HCT116 (cell line): Measurements from ENCODE around the gene RAPGEF3. TPM values are rescaled to one million over a fixed set of nuclear protein-coding genes. Genes with fewer than 3 reads are reported as not detected.

Source experiments
- ATAC-seq: fragments of 200-7000 bp; cut with Tn5 transposase; 2 replicates; pipeline ENCODE4 v1.9.1; 2020; ENCODE audit warnings: mild to moderate bottlenecking, moderate library complexity
- BruUV-seq: library from RNA; stranded (reverse); fragments of 400-500 nt; replicated peaks from 2 replicates; lab custom pipeline; 2021; lab: Mats Ljungman, UMichigan
- CTCF ChIA-PET: fragments of 300-600 bp; sonication (Branson Sonifier 250); formaldehyde crosslinking; loops from one replicate; lab custom pipeline; 2021; ENCODE audit warnings: antibody characterized with exemption; lab: Charles Lee
- POLR2A ChIA-PET: fragments of 300-600, 350-600 bp; sonication (Branson Sonifier 250); formaldehyde crosslinking; loops from one replicate; lab custom pipeline; 2021; ENCODE audit warnings: antibody characterized with exemption; lab: Charles Lee
- RAD21 ChIA-PET, 2 experiments: fragments of 300-600 bp; sonication (Branson Sonifier 250); formaldehyde crosslinking; loops; one replicate each; lab custom pipeline; 2023; ENCODE audit warnings: low total read pairs in 2 of 2; ENCODE audit not compliant: uncharacterized antibody in 2 of 2, unreplicated experiment in 2 of 2, low non-redundant PET in 1 of 2; lab: Charles Lee
- DNase-seq: peaks from one replicate; pipeline ENCODE4 v3.0.0-alpha.2; 2010; ENCODE audit warnings: low read depth, low spot score
- H2AFZ ChIP-seq: fragments of 200-600 bp; shearing (Covaris generic), sonication (generic); 2 replicates; pipeline ENCODE4 v1.6.1; 2017; ENCODE audit warnings: low read depth, mixed run types, mixed read lengths, antibody characterized with exemption, low read length; ENCODE audit not compliant: poor library complexity, severe bottlenecking
- H3K27ac ChIP-seq: 2 replicates; pipeline ENCODE4 v1.5.1; 2012; ENCODE audit warnings: low read depth, low read length
- H3K27me3 ChIP-seq: fragments of 200-600 bp; sonication (generic); 2 replicates; pipeline ENCODE4 v1.6.1; 2016; ENCODE audit warnings: mixed run types, low read length, mixed read lengths; ENCODE audit not compliant: insufficient read depth
- H3K36me3 ChIP-seq, 2 experiments: fragments of 200-500 bp in 1 of 2; fragments of 200-600 bp in 1 of 2; sonication (Bioruptor generic) in 1 of 2; sonication (generic) in 1 of 2; 2 replicates each; pipeline versions ENCODE4 v1.5.1 to v1.6.1; 2014 to 2016; ENCODE audit warnings: low read length in 2 of 2, inconsistent platforms in 1 of 2, mixed read lengths in 1 of 2, mixed run types in 1 of 2; ENCODE audit not compliant: insufficient read depth in 2 of 2, control insufficient read depth in 1 of 2
- H3K4me1 ChIP-seq, 2 experiments: fragments of 200-600 bp in 1 of 2; sonication (generic) in 1 of 2; 2 replicates each; pipeline versions ENCODE4 v1.5.1 to v1.6.1; 2012 to 2017; ENCODE audit warnings: low read length in 2 of 2, inconsistent platforms in 1 of 2, mild to moderate bottlenecking in 1 of 2, mixed read lengths in 1 of 2, mixed run types in 1 of 2, moderate library complexity in 1 of 2; ENCODE audit not compliant: insufficient read depth in 2 of 2, control insufficient read depth in 1 of 2
- H3K4me2 ChIP-seq: fragments of 200-600 bp; sonication (generic); 2 replicates; pipeline ENCODE4 v1.6.1; 2017; ENCODE audit warnings: mixed run types, low read length, mixed read lengths
- H3K4me3 ChIP-seq, 2 experiments: fragments of 200-600 bp in 1 of 2; sonication (generic) in 1 of 2; replicated peaks in 1 of 2; 2 replicates each; pipeline ENCODE4 v1.5.1; 2011 to 2016; ENCODE audit warnings: low read length in 2 of 2, control low read depth in 1 of 2, low read depth in 1 of 2, mild to moderate bottlenecking in 1 of 2, mixed read lengths in 1 of 2, mixed run types in 1 of 2
- H3K79me2 ChIP-seq: fragments of 200-600 bp; sonication (generic); 2 replicates; pipeline ENCODE4 v1.6.1; 2017; ENCODE audit warnings: mild to moderate bottlenecking, mixed run types, low read length, moderate library complexity, mixed read lengths; ENCODE audit not compliant: insufficient read depth
- H3K9ac ChIP-seq: fragments of 200-600 bp; sonication (generic); 2 replicates; pipeline ENCODE4 v1.6.1; 2016; ENCODE audit warnings: low read length, mixed read lengths
- H3K9me2 ChIP-seq: fragments of 200-600 bp; sonication (generic), shearing (Covaris generic); 2 replicates; pipeline ENCODE4 v1.6.1; 2017; ENCODE audit warnings: mixed run types, mild to moderate bottlenecking, moderate library complexity; ENCODE audit not compliant: insufficient read depth
- H3K9me3 ChIP-seq, 2 experiments: fragments of 200-500 bp in 1 of 2; fragments of 200-600 bp in 1 of 2; sonication (Bioruptor generic) in 1 of 2; sonication (generic) in 1 of 2; 2 replicates each; pipeline ENCODE4 v1.6.1; 2014 to 2017; ENCODE audit warnings: low read length in 2 of 2, mixed read lengths in 2 of 2, inconsistent platforms in 1 of 2, low read depth in 1 of 2, mild to moderate bottlenecking in 1 of 2, mixed run types in 1 of 2, moderate library complexity in 1 of 2; ENCODE audit not compliant: control insufficient read depth in 1 of 2, insufficient read depth in 1 of 2
- H4K20me1 ChIP-seq: fragments of 200-600 bp; sonication (generic), shearing (Covaris generic); 2 replicates; pipeline ENCODE4 v1.6.1; 2017; ENCODE audit warnings: mixed run types, mild to moderate bottlenecking, moderate library complexity; ENCODE audit not compliant: insufficient read depth
- ATF3 ChIP-seq: IDR thresholded peaks from 2 replicates; pipeline ENCODE4 v1.6.1; 2012
- CTCF ChIP-seq, 3 experiments: fragments of 200-600 bp in 1 of 3; sonication (generic) in 1 of 3; IDR thresholded peaks in 2 of 3; conservative IDR thresholded peaks in 1 of 3; 2 replicates each; pipeline ENCODE4 v1.5.1; 2012 to 2017; ENCODE audit warnings: low read depth in 2 of 3, low read length in 2 of 3, antibody characterized with exemption in 1 of 3, borderline replicate concordance in 1 of 3, control low read depth in 1 of 3, mild to moderate bottlenecking in 1 of 3, mixed read lengths in 1 of 3, mixed run types in 1 of 3, moderate library complexity in 1 of 3; ENCODE audit not compliant: insufficient read depth in 1 of 3
- EGR1 ChIP-seq: IDR thresholded peaks from 2 replicates; pipeline ENCODE4 v1.6.1; 2012; ENCODE audit warnings: low read depth
- ELF1 ChIP-seq: IDR thresholded peaks from 2 replicates; pipeline ENCODE4 v1.6.1; 2012; ENCODE audit warnings: low read depth, borderline replicate concordance
- EZH2 ChIP-seq: fragments of 200-600 bp; sonication (generic); IDR thresholded peaks from 2 replicates; pipeline ENCODE4 v1.6.1; 2017; ENCODE audit warnings: antibody characterized with exemption, mixed run types
- FOSL1 ChIP-seq: IDR thresholded peaks from 2 replicates; pipeline ENCODE4 v1.6.1; 2012; ENCODE audit warnings: low read depth
- JUND ChIP-seq: IDR thresholded peaks from 2 replicates; pipeline ENCODE4 v1.6.1; 2012
- POLR2A ChIP-seq: IDR thresholded peaks from 2 replicates; pipeline ENCODE4 v1.7.0; 2011; ENCODE audit warnings: borderline replicate concordance; ENCODE audit not compliant: insufficient read depth, insufficient read length; ENCODE audit errors: extremely low read depth
- POLR2AphosphoS5 ChIP-seq: IDR thresholded peaks from 2 replicates; pipeline ENCODE4 v1.6.1; 2011; ENCODE audit warnings: mild to moderate bottlenecking, low read depth, low read length, moderate library complexity
- REST ChIP-seq: IDR thresholded peaks from 2 replicates; pipeline ENCODE4 v1.6.1; 2012; ENCODE audit warnings: low read depth
- SIN3A ChIP-seq: IDR thresholded peaks from 2 replicates; pipeline ENCODE4 v1.6.1; 2012; ENCODE audit warnings: low read depth
- ZNF274 ChIP-seq: fragments of 200-500 bp; sonication (Bioruptor generic); IDR thresholded peaks from 2 replicates; pipeline ENCODE4 v1.6.1; 2014; ENCODE audit warnings: mild to moderate bottlenecking, low read depth, low read length, inconsistent platforms
- intact Hi-C: fragments of 100-400 bp; cut with micrococcal nuclease; formaldehyde crosslinking; loops from 2 replicates; pipeline ENCODE4 v1.10.0; 2022
- total RNA-seq: library from RNA; stranded (reverse); gene quantifications from one replicate; pipeline ENCODE4 v1.2.1, GENCODE V29; 2021; ENCODE audit not compliant: unreplicated experiment
- TF ChIP-seq, protein P1 (sequence below): IDR thresholded peaks from 2 replicates; pipeline ENCODE4 v1.6.1; 2012

Gene RAPGEF3
- total RNA-seq, 1 experiment from 2014 or later, result 1.8 TPM

- Histone ChIP-seq H3K36me3 (no peaks in the 10 kb centered on the region), H3K27ac (no peak overlapping the region), H3K79me2 (no peaks in the 10 kb centered on the region), H3K9ac (no peak overlapping the region), H3K4me2 (no peak overlapping the region), H3K9me2 (no peaks in the 10 kb centered on the region), H3K9me3 (no peaks in the 10 kb centered on the region), H3K4me1 (peaks cover 43 to 52% of the 10 kb centered on the region in 2 experiments), H2AFZ (no peak overlapping the region), H3K4me3 (no peak overlapping the region), H4K20me1 (no peaks in the 10 kb centered on the region), H3K27me3 (no peaks in the 10 kb centered on the region)
- ATAC-seq, result no peak
- no peak for TF ChIP-seq ELF1
- no peak for TF ChIP-seq ATF3
- no peak for TF ChIP-seq FOSL1
- BruUV-seq, result no TSS peak
- ChIA-PET POLR2A (no interaction called here), CTCF (interaction anchor here (2.4 to 9.1 kb wide), 3 partner anchors 10 to 81 kb away, joined by 10 to 75 read pairs (median 16); no protein-coding TSS in a partner anchor), RAD21 (interaction anchor here in 1 of 2 experiments (0.9 kb wide), 1 partner anchor 14 kb away, joined by 3 read pairs; no protein-coding TSS in a partner anchor)
- intact Hi-C loops, result no loop called here
- DNase-seq, result no peak
Observed at GRCh38 chr12:47757364-47757839, 1.3 kb downstream of the RAPGEF3 start.

DNA sequence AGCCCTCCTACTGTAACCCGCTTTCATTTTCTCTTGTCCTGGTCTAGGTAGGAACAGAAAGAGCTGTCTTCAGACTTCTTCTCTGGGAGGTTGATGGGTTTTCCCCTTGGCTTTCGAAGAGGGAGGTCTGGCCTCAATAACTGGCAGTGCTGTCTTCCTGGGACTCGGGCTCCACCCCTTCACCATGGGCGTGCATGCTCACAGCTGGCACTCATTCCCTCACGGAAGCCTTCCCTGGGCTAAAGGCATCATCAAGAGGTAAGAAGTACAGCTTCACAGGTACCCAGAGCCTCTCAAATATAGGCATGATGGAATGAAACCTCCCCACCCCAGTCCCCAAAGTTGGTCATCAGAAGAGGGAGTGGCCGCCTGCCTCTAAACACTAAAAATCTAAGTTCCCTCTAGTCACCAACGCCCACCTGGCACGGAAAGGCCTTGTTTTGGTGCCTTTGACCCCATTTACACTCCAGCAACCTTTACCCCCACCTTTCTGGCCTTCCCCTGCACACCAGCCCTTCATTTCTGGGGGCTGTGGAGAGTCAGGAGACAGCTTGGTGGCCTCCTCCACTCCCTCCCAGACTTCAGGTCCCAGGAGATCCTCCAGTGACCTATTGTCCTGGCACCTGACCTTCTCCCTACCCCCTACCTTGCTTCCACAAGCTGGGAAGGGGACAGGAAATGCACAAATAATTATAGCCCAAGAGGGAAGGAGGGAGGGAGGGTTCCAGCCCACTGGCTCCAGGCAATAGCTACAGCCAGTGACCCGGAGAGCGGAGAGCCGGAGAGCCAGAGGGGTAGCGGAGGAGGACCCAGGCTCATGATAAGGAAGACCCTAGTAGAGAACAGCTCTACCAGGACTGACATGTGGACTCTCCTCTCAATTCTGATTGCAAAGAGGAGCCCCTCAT is 2.8 kb downstream of the RAPGEF3 start:
- intact Hi-C loops, result no loop called here
- RAD21 ChIA-PET, result interaction anchor here in 1 of 2 experiments (1.2 kb wide), 1 partner anchor 82 kb away, joined by 4 read pairs; no protein-coding TSS in a partner anchor
- no peak overlapping the region for H3K27ac ChIP-seq
- no peak for ATAC-seq
- no peaks in the 10 kb centered on the region for H3K27me3 ChIP-seq
- H4K20me1 ChIP-seq, result no peaks in the 10 kb centered on the region
- H3K79me2 ChIP-seq, result no peaks in the 10 kb centered on the region
- no peak overlapping the region for H3K4me3 ChIP-seq
- no peak overlapping the region for H2AFZ ChIP-seq
- POLR2A ChIA-PET, result no interaction called here
- no peak overlapping the region for H3K9ac ChIP-seq
- H3K4me2 ChIP-seq, result no peak overlapping the region
- H3K36me3 ChIP-seq, result no peaks in the 10 kb centered on the region
- BruUV-seq, result no TSS peak
- CTCF ChIA-PET, result interaction anchor here (0.6 to 9.1 kb wide), 4 partner anchors 11 to 66 kb away, joined by 3 to 75 read pairs (median 14); no protein-coding TSS in a partner anchor
- no peak for DNase-seq
- H3K9me3 ChIP-seq, result no peaks in the 10 kb centered on the region
- no peaks in the 10 kb centered on the region for H3K9me2 ChIP-seq
- peaks cover 43 to 63% of the 10 kb centered on the region in 2 experiments for H3K4me1 ChIP-seq
- TF ChIP-seq EGR1, result no peak
- no peak for TF ChIP-seq SIN3A
- no peak for TF ChIP-seq REST
- TF ChIP-seq POLR2AphosphoS5, result no peak
- no peak for TF ChIP-seq EZH2
- TF ChIP-seq CTCF (IDR thresholded peaks at IDR 0.05 in 2 of 3, conservative IDR thresholded peaks at IDR 0.05 in 1 of 3; ENCODE audit: borderline replicate concordance in 1 of 3, insufficient read depth in 1 of 3, low read depth in 2 of 3, low read length in 2 of 3), result no peak
- TF ChIP-seq POLR2A, result no peak
- TF ChIP-seq, protein P1, sequence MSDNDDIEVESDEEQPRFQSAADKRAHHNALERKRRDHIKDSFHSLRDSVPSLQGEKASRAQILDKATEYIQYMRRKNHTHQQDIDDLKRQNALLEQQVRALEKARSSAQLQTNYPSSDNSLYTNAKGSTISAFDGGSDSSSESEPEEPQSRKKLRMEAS, result no peak
- TF ChIP-seq JUND, result no peak
- no peak for TF ChIP-seq ZNF274
